Esophagus squamous epithelium (tissue), 4 donors: Measurements from ENCODE around the gene PLD6.

ENCODE experiments used
- POLR2A ChIP-seq, 4 donors: fragments of 450-650 bp; IDR thresholded peaks; one replicate each; pipeline ENCODE4 v1.6.1; 2017; ENCODE audit warnings: antibody characterized with exemption in 4 of 4, mild to moderate bottlenecking in 4 of 4, moderate library complexity in 3 of 4
- TF ChIP-seq, protein P1 (sequence below), 6 experiments: fragments of 450-650 bp in 4 of 6; fragments of 200-600 bp in 2 of 6; sonication (generic) in 2 of 6; IDR thresholded peaks; one replicate each; pipeline ENCODE4 v1.5.1; 2016 to 2019; ENCODE audit warnings: antibody characterized with exemption in 6 of 6, mild to moderate bottlenecking in 4 of 6, moderate library complexity in 4 of 6

DNA sequence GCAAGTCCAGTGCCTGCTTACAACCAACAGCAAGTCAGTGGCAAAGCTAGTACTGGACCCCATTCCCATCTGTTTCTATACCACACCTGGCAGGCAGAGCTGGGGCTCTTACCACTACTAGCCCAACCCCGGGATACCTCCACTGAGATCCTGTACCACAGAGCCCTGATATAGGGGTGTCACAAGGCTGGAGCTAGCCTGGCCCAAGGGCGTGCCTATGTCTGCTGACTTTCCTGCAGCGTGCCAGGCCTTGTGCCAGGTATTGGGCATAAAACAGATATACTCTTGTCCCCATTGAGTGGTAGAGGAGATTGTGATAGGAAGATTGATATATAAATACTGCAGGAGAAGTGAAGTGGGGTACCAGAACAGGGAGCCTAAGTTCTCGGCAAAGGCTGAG lies 44.4 kb downstream of the PLD6 start:
- TF ChIP-seq POLR2A (IDR thresholded peaks at IDR 0.05): no peak
- TF ChIP-seq, protein P1, sequence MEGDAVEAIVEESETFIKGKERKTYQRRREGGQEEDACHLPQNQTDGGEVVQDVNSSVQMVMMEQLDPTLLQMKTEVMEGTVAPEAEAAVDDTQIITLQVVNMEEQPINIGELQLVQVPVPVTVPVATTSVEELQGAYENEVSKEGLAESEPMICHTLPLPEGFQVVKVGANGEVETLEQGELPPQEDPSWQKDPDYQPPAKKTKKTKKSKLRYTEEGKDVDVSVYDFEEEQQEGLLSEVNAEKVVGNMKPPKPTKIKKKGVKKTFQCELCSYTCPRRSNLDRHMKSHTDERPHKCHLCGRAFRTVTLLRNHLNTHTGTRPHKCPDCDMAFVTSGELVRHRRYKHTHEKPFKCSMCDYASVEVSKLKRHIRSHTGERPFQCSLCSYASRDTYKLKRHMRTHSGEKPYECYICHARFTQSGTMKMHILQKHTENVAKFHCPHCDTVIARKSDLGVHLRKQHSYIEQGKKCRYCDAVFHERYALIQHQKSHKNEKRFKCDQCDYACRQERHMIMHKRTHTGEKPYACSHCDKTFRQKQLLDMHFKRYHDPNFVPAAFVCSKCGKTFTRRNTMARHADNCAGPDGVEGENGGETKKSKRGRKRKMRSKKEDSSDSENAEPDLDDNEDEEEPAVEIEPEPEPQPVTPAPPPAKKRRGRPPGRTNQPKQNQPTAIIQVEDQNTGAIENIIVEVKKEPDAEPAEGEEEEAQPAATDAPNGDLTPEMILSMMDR (IDR thresholded peaks at IDR 0.05): no peak
